IMR-90 (cell line): ENCODE measurements around the gene PCSK5. TPM values are rescaled to one million over a fixed set of nuclear protein-coding genes. Genes with fewer than 3 reads are reported as not detected.

Source experiments
- ATAC-seq: fragments of 200-7000 bp; cut with Tn5 transposase; 2 replicates; pipeline ENCODE4 v1.9.1; 2020; ENCODE audit warnings: low read depth, mild to moderate bottlenecking, moderate library complexity
- BruUV-seq: library from RNA; stranded (reverse); fragments of 400-500 nt; replicated peaks from 2 replicates; lab custom pipeline; 2021; lab: Mats Ljungman, UMichigan
- CTCF ChIA-PET: fragments of 300-600 bp; formaldehyde crosslinking; extraction: SDS; loops from one replicate; lab custom pipeline; 2021; ENCODE audit warnings: antibody characterized with exemption; lab: Yijun Ruan, JAX
- POLR2A ChIA-PET: fragments of 300-600 bp; sonication (Branson Sonifier 250); formaldehyde crosslinking; loops from one replicate; lab custom pipeline; 2022; ENCODE audit warnings: antibody characterized with exemption; ENCODE audit not compliant: unreplicated experiment; lab: Charles Lee
- DNase-seq: peaks from one replicate; pipeline ENCODE4 v3.0.0; 2013
- H2AFZ ChIP-seq: replicated peaks from 2 replicates; pipeline ENCODE3; 2013; ENCODE audit warnings: low read length, mild to moderate bottlenecking; ENCODE audit not compliant: poor library complexity
- H2AK5ac ChIP-seq: 2 replicates; pipeline ENCODE4 v1.6.1; 2013; ENCODE audit warnings: low read depth, low read length, inconsistent platforms
- H2AK9ac ChIP-seq: replicated peaks from 2 replicates; pipeline ENCODE3; 2013; ENCODE audit warnings: mild to moderate bottlenecking, low read depth, low read length, moderate library complexity; ENCODE audit not compliant: poor library complexity
- H2BK120ac ChIP-seq: 2 replicates; pipeline ENCODE4 v1.6.1; 2013; ENCODE audit warnings: low read depth, low read length, inconsistent platforms
- H2BK15ac ChIP-seq: 3 replicates; pipeline ENCODE4 v1.6.1; 2013; ENCODE audit warnings: low read depth, low read length, inconsistent platforms
- H2BK20ac ChIP-seq: 2 replicates; pipeline ENCODE4 v1.6.1; 2013; ENCODE audit warnings: low read depth, mild to moderate bottlenecking, inconsistent platforms, low read length, moderate library complexity
- H2BK5ac ChIP-seq: 2 replicates; pipeline ENCODE4 v1.6.1; 2013; ENCODE audit warnings: mild to moderate bottlenecking, low read depth, low read length, inconsistent platforms; ENCODE audit not compliant: poor library complexity, severe bottlenecking
- H3K14ac ChIP-seq: replicated peaks from 2 replicates; pipeline ENCODE4 v1.6.1; 2013; ENCODE audit warnings: low read depth, low read length, inconsistent platforms
- H3K18ac ChIP-seq: 2 replicates; pipeline ENCODE4 v1.6.1; 2013; ENCODE audit warnings: low read depth, low read length, control low read depth
- H3K23ac ChIP-seq: 2 replicates; pipeline ENCODE4 v1.6.1; 2013; ENCODE audit warnings: low read depth, low read length, inconsistent platforms
- H3K27ac ChIP-seq: 2 replicates; pipeline ENCODE4 v1.5.1; 2013; ENCODE audit warnings: mild to moderate bottlenecking, control low read depth, low read length; ENCODE audit not compliant: insufficient read depth
- H3K27me3 ChIP-seq: 2 replicates; pipeline ENCODE4 v1.6.1; 2013; ENCODE audit warnings: low read length; ENCODE audit not compliant: control insufficient read depth, insufficient read depth
- H3K36me3 ChIP-seq: 2 replicates; pipeline ENCODE4 v1.6.1; 2013; ENCODE audit warnings: low read length, mixed read lengths; ENCODE audit not compliant: control insufficient read depth, insufficient read depth
- H3K4ac ChIP-seq: 2 replicates; pipeline ENCODE4 v1.6.1; 2013; ENCODE audit warnings: low read depth, low read length, inconsistent platforms
- H3K4me1 ChIP-seq: 2 replicates; pipeline ENCODE4 v1.6.1; 2013; ENCODE audit warnings: low read length, mixed read lengths; ENCODE audit not compliant: control insufficient read depth, insufficient read depth
- H3K4me2 ChIP-seq: 2 replicates; pipeline ENCODE4 v1.6.1; 2013; ENCODE audit warnings: low read depth, mild to moderate bottlenecking, control low read depth, low read length, moderate library complexity
- H3K4me3 ChIP-seq: 2 replicates; pipeline ENCODE4 v1.5.1; 2013; ENCODE audit warnings: low read depth, mild to moderate bottlenecking, control low read depth, low read length, moderate library complexity; ENCODE audit not compliant: insufficient read depth
- H3K56ac ChIP-seq: 2 replicates; pipeline ENCODE4 v1.6.1; 2013; ENCODE audit warnings: low read length, inconsistent platforms; ENCODE audit not compliant: insufficient read depth; ENCODE audit errors: extremely low read depth
- H3K79me1 ChIP-seq, 2 experiments: 2 replicates each; pipeline ENCODE4 v1.6.1; 2013; ENCODE audit warnings: low read length in 2 of 2, inconsistent platforms in 1 of 2, low read depth in 1 of 2
- H3K9ac ChIP-seq: 2 replicates; pipeline ENCODE4 v1.6.1; 2013; ENCODE audit warnings: low read depth, low read length, control low read depth
- H3K9me1 ChIP-seq: 2 replicates; pipeline ENCODE4 v1.6.1; 2013; ENCODE audit warnings: low read length, inconsistent platforms; ENCODE audit not compliant: insufficient read depth
- H3K9me3 ChIP-seq: 2 replicates; pipeline ENCODE4 v1.6.1; 2013; ENCODE audit warnings: low read length; ENCODE audit not compliant: control insufficient read depth, insufficient read depth
- H4K20me1 ChIP-seq: 2 replicates; pipeline ENCODE4 v1.6.1; 2013; ENCODE audit warnings: low read length, inconsistent platforms; ENCODE audit not compliant: insufficient read depth
- H4K5ac ChIP-seq: 2 replicates; pipeline ENCODE4 v1.6.1; 2013; ENCODE audit warnings: mild to moderate bottlenecking, low read depth, low read length, control low read depth
- H4K8ac ChIP-seq, 2 experiments: 2 replicates each; pipeline ENCODE4 v1.6.1; 2013; ENCODE audit warnings: low read depth in 2 of 2, low read length in 2 of 2, control low read depth in 1 of 2, inconsistent platforms in 1 of 2
- H4K91ac ChIP-seq: 2 replicates; pipeline ENCODE4 v1.6.1; 2013; ENCODE audit warnings: low read depth, low read length, inconsistent platforms; ENCODE audit not compliant: insufficient read depth
- BHLHE40 ChIP-seq: fragments of 150-350 bp; IDR thresholded peaks from 2 replicates; pipeline ENCODE4 v1.6.1; 2016; ENCODE audit warnings: mild to moderate bottlenecking, low read depth, low read length
- CEBPB ChIP-seq: IDR thresholded peaks from 2 replicates; pipeline ENCODE4 v1.6.1; 2012; ENCODE audit warnings: low read depth, low read length, improper control_type of control experiment
- CHD1 ChIP-seq: IDR thresholded peaks from 2 replicates; pipeline ENCODE4 v1.6.1; 2012; ENCODE audit warnings: low read depth, low read length, improper control_type of control experiment
- CTCF ChIP-seq: conservative IDR thresholded peaks from 2 replicates; pipeline ENCODE4 v1.5.1; 2012; ENCODE audit warnings: mild to moderate bottlenecking, low read depth, low read length, improper control_type of control experiment
- ELK1 ChIP-seq: fragments of 150-350 bp; IDR thresholded peaks from 2 replicates; pipeline ENCODE4 v1.6.1; 2016; ENCODE audit warnings: low read depth, mild to moderate bottlenecking, low read length, moderate library complexity, borderline replicate concordance
- FOS ChIP-seq: fragments of 150-350 bp; IDR thresholded peaks from 2 replicates; pipeline ENCODE4 v1.6.1; 2016; ENCODE audit warnings: low read depth, low read length
- MAFK ChIP-seq: IDR thresholded peaks from 2 replicates; pipeline ENCODE4 v1.6.1; 2012; ENCODE audit warnings: low read depth, low read length, improper control_type of control experiment
- MAZ ChIP-seq: IDR thresholded peaks from 2 replicates; pipeline ENCODE4 v1.6.1; 2012; ENCODE audit warnings: low read depth, mild to moderate bottlenecking, low read length, improper control_type of control experiment, moderate library complexity, borderline replicate concordance
- MXI1 ChIP-seq: IDR thresholded peaks from 2 replicates; pipeline ENCODE4 v1.6.1; 2012; ENCODE audit warnings: low read depth, mild to moderate bottlenecking, low read length, moderate library complexity, borderline replicate concordance
- NFE2L2 ChIP-seq: fragments of 150-350 bp; IDR thresholded peaks from 2 replicates; pipeline ENCODE4 v1.6.1; 2016; ENCODE audit warnings: low read depth, mild to moderate bottlenecking, low read length
- POLR2A ChIP-seq: IDR thresholded peaks from 2 replicates; pipeline ENCODE4 v1.6.1; 2012; ENCODE audit warnings: mild to moderate bottlenecking, low read depth, low read length
- RAD21 ChIP-seq: IDR thresholded peaks from 2 replicates; pipeline ENCODE4 v1.6.1; 2012; ENCODE audit warnings: low read length, improper control_type of control experiment
- RCOR1 ChIP-seq: IDR thresholded peaks from 2 replicates; pipeline ENCODE4 v1.6.1; 2012; ENCODE audit warnings: mild to moderate bottlenecking, low read length, improper control_type of control experiment; ENCODE audit not compliant: insufficient replicate concordance
- RFX5 ChIP-seq: IDR thresholded peaks from 2 replicates; pipeline ENCODE4 v1.8.0; 2012; ENCODE audit warnings: low read depth, mild to moderate bottlenecking, low read length, moderate library complexity
- SMC3 ChIP-seq: fragments of 150-350 bp; IDR thresholded peaks from 2 replicates; pipeline ENCODE4 v1.6.1; 2016; ENCODE audit warnings: low read depth, mild to moderate bottlenecking, antibody characterized with exemption, low read length, moderate library complexity
- USF2 ChIP-seq: fragments of 150-350 bp; IDR thresholded peaks from 2 replicates; pipeline ENCODE4 v1.6.1; 2017; ENCODE audit warnings: mild to moderate bottlenecking, antibody characterized with exemption, low read length, low read depth
- WGBS, 2 experiments: methylation state at CpG; one replicate each; pipeline versions ENCODE4 v1.1.5 to v1.1.7; 2013; ENCODE audit warnings: missing lambda C conversion rate in 2 of 2; ENCODE audit not compliant: insufficient read length in 1 of 2; ENCODE audit errors: extremely low coverage in 2 of 2; 5-methylcytosine and 5-hydroxymethylcytosine counted together
- dilution Hi-C: fragments of 300-500 bp; cut with HindIII; formaldehyde crosslinking; loops from one replicate; pipeline ENCODE4 v1.14.3; 2018; ENCODE audit warnings: low sequenced_read_pairs; ENCODE audit not compliant: unreplicated experiment
- in situ Hi-C: fragments of 300-500 bp; cut with MboI; formaldehyde crosslinking; loops from 3 replicates; pipeline ENCODE4 v1.14.3; 2019; ENCODE audit warnings: low sequenced_read_pairs, inconsistent platforms, mixed read lengths
- intact Hi-C: fragments of 100-400 bp; cut with micrococcal nuclease; formaldehyde crosslinking; loops from 2 replicates; pipeline ENCODE4 v1.10.0; 2022
- polyA plus RNA-seq, 3 experiments: library from polyadenylated mRNA; depleted of rRNA; stranded (reverse); fragments of >200 nt; gene quantifications; 2 replicates each; pipeline ENCODE4 v1.2.3, GENCODE V29; 2012; ENCODE audit warnings: low replicate concordance in 1 of 3
- total RNA-seq: library from RNA; depleted of rRNA; stranded (reverse); fragments of >200 nt; gene quantifications from 2 replicates; pipeline ENCODE4 v1.2.3, GENCODE V29; 2012

Gene PCSK5
- total and polyA plus RNA-seq, 2 of the 4 experiments (the other 2 are of a cell fraction): 1.5 to 3.0 TPM

GRCh38 chr9:76138360-76138759 is 247.9 kb downstream of the PCSK5 start:
- Histone ChIP-seq H3K27ac (no peak overlapping the region), H2BK5ac (peak overlapping the region; percentile 72), H4K5ac (peak overlapping the region; percentile 12; the same call in 1 of the 2 replicates), H3K9me1 (peaks cover 6% of the 10 kb centered on the region), H3K4me1 (peaks cover 6% of the 10 kb centered on the region), H2BK20ac (peak overlapping the region; percentile 40; the same call in 1 of the 2 replicates), H3K23ac (0 out of 2 replicates have a peak overlapping the region, but pooled peaks have one; percentile 39), H3K9ac (no peak overlapping the region), H3K79me1 (no peaks in the 10 kb centered on the region), H3K56ac (no peak overlapping the region), H3K9me3 (no peaks in the 10 kb centered on the region), H3K14ac (peak overlapping the region; percentile 68; the same call in 1 of the 2 replicates), H3K27me3 (no peaks in the 10 kb centered on the region), H2AK9ac (no peak overlapping the region), H3K4ac (peak overlapping the region; percentile 63; the same call in 1 of the 2 replicates), H4K20me1 (no peaks in the 10 kb centered on the region), H3K18ac (peak overlapping the region; percentile 0; the same call in 1 of the 2 replicates), H2AK5ac (no peak overlapping the region), H3K4me3 (no peak overlapping the region), H2BK120ac (peak overlapping the region; percentile 62), H2AFZ (no peak overlapping the region), H2BK15ac (0 out of 3 replicates have a peak overlapping the region, but pooled peaks have one; percentile 24), H4K91ac (no peak overlapping the region), H3K36me3 (no peaks in the 10 kb centered on the region), H4K8ac (peak overlapping the region; percentile 8 to 30; a peak in 1 of 4 replicates), H3K4me2 (no peak overlapping the region)
- TF ChIP-seq MAFK (no peak), MXI1 (no peak), CTCF (no peak), MAZ (no peak), RCOR1 (no peak), RAD21 (no peak), CHD1 (no peak), BHLHE40 (no peak), SMC3 (no peak), ELK1 (no peak), RFX5 (no peak), CEBPB (no peak), POLR2A (no peak), FOS (no peak), NFE2L2 (no peak), USF2 (no peak)
- DNase-seq (no peak), ATAC-seq (peak; percentile 5)
- intact Hi-C loops (loop anchor here (5.0 kb wide), 1 partner anchor 246 kb away; the partner anchor contains the start of gene PCSK5), dilution Hi-C loops (no loop called here), in situ Hi-C loops (no loop called here)
- POLR2A ChIA-PET: no interaction called here
- no TSS peak for BruUV-seq
- CTCF ChIA-PET: no interaction called here
- WGBS, 2 experiments: no CpG with 5 or more reads among the region's 4 CpGs
